GM12892 (cell line): Measurements from ENCODE around the gene CHST5.

ENCODE experiments used
- POLR2A ChIP-seq: IDR thresholded peaks from 2 replicates; pipeline ENCODE4 v1.6.1; 2011; ENCODE audit warnings: low read depth, low read length, control low read depth
- POLR2AphosphoS5 ChIP-seq: IDR thresholded peaks from 2 replicates; pipeline ENCODE4 v1.6.1; 2011; ENCODE audit warnings: low read depth, low read length, control low read depth

DNA sequence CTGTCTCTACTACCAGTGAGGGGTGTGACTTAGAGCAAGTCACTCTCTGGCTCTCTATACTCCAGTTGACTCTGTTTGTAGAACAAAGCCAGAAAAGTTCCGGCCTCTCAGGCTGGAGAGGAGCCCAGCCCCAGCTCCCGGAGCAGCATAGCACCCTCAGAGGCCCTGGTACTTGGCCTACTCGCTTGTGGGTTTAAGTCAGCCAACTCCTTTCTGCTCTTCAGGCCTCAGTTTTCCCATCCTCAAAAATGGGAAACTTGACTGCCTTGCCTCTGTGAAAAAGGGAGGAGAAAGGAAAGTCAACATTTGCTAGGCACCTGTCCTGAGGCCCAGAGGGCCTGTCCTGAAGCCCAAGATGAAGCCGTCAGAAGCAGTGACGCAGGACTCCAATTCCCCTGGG, 41.7 kb downstream of the CHST5 start:
- no peak for TF ChIP-seq POLR2AphosphoS5
- no peak for TF ChIP-seq POLR2A
